ENCODE measurements around the gene DISP3.

Gene DISP3

GRCh38 chr1:11529763-11530730 is 51.1 kb downstream of the DISP3 start:
- DNase-seq: no peak

DNA sequence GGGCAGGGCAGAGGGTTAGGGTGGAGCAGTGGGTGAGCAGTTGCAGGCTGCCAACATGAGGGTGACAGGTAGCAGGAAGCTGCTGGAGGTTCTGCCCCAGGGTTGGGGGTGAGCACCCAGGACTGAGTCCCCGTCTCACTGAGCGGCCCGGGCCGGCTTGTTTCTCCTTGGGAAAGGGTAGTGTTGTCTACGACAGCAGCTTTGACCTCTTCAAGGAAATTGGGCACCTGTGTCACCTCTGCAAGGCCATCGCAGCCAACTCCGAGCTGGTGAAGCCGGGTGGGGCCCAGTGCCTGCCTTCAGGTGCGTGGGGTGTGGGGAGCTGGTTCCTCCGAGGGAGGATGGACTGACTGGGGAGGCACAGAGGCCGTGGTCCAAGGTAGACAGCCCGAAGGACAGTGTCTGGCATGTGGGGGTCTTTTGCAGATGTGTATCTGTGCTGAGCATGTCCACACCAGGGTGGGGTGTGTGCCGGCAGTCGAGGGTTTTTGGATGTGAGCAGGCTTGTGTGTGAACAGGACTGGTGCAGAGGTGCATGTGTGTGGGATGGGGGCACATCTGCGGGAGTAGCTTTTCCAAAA is 51.9 kb downstream of the DISP3 start:
- no peak for DNase-seq

DNA sequence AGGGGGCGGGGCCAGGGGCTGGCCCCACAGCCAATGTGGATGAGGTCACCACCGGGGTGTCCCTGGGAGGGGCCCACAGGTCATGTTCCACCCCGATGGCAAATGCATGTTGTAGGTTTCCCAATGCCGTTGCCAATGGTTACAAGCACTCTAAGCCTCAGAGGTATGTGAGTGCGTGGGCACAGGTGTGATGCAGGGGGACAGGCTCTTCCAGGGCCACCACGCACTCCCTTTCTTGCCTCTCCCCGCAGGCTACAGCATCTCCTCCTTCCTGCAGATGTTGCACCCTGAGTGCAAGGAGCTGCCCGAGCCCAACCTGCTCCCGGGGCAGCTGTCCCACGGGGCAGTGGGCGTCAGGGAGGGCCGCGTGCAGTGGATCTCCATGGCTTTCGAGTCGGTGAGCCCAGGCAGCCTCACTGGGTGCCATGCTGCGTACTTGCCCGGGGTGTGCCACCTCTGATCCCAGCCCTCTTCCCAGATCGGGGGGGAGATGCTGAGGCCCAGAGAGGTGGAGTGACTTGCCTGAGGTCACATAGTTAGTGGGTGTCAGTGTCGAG is 52.4 kb downstream of the DISP3 start:
- no peak for DNase-seq

GRCh38 chr1:11531943-11532342 is 53.0 kb downstream of the DISP3 start:
- DNase-seq: no peak

GRCh38 chr1:11533790-11534787 is 55.1 kb downstream of the DISP3 start:
- DNase-seq: no peak

GRCh38 chr1:11534846-11535245 is 55.9 kb downstream of the DISP3 start:
- DNase-seq: no peak

DNA sequence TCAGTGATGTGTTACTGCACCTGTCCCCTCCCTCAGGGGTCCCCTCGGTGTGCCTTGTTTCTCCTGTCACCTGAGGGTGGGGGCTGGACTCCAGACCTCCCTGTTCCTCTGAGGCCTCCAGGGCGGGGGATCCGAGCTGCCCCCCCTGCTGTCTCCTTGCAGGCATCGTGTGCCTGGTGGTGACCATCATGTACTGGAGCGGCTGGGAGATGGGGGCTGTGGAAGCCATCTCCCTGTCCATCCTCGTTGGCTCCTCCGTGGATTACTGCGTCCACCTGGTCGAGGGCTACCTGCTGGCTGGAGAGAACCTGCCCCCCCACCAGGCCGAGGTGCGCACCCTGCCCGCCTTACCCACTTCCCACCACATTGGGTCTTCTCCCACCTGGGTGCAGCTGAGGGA is 56.4 kb downstream of the DISP3 start:
- DNase-seq: no peak

GRCh38 chr1:11535761-11536572 is 57.0 kb downstream of the DISP3 start:
- DNase-seq: no peak

- no peak for DNase-seq
These were observed 57.8 kb downstream of the DISP3 start for GRCh38 chr1:11536573-11537379.

- no peak for DNase-seq
These were observed 58.4 kb downstream of the DISP3 start for GRCh38 chr1:11537380-11537764.

DNA sequence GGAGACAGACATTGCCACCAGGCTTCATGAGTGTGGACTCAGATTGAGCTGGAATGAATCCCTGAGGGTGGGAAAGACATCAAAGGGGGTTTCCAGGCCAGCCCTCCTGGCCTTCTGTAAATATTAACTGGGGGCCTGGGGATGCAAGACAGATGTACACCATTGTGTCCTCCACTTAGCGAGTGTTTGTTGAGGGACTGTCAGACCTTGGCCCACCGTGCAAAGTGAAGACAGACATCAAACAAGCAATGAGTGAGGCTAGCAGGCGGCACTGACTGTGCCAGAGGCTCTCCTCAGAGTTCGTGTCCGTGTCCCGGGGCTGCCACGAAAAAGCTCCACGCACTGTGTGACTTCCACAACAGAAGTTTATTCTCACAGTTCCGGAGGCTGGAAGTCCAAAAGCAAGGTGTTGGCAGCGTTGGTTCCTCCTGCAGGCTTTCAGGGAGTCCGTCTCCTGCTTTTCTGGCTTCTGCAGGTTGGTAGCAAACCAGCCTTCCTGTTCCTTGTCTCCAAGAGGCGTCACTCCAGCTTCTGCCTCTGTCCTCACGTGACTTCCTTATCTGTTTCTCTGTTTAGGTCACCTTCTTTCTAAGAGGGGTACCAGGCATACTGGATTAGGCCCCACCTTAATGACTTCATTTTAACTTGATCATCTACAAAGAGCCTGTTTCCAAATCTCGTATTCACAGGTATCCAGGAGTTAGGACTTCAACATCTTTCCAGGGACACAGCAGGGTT is 59.1 kb downstream of the DISP3 start:
- no peak for DNase-seq

DNA sequence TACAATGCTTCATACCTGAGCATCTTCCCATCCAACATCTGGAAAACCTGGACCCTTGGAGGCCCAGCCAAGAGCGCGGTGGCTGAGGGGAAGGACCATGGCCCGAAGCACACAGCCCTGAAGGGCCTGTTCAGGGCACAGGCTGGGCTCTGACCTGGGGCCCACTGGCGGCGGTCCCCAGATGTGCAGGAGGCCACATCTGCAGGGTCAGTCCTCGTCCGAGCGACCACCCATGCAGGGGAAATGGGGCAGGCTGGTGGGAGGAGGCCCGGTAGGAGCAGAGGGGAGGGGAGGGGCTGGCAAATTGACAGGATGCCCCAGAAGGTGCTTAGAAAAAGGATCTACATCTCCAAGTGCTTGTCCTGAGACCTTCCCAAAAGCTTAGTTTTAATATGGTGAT is 59.9 kb downstream of the DISP3 start:
- DNase-seq: no peak

- no peak for DNase-seq
These were observed 61.2 kb downstream of the DISP3 start for GRCh38 chr1:11539850-11540772.

GRCh38 chr1:11540773-11541160 is 61.8 kb downstream of the DISP3 start:
- DNase-seq: no peak

- DNase-seq: no peak
These were observed 62.3 kb downstream of the DISP3 start for GRCh38 chr1:11541236-11541635.

GRCh38 chr1:11541956-11542355 is 63.0 kb downstream of the DISP3 start:
- no peak for DNase-seq

GRCh38 chr1:11543392-11543791 is 64.4 kb downstream of the DISP3 start:
- no peak for DNase-seq

- no peak for DNase-seq
These were observed 64.8 kb downstream of the DISP3 start for GRCh38 chr1:11543796-11544195.

- no peak for DNase-seq
These were observed 67.5 kb downstream of the DISP3 start for GRCh38 chr1:11546456-11546855.
